Pancreas (tissue), 10 donors: ENCODE data around the gene FAM114A1. TPM values are rescaled to one million over a fixed set of nuclear protein-coding genes. Genes with fewer than 3 reads are reported as not detected.

Experiments
- ATAC-seq, 4 donors: fragments of 200-7000 bp; cut with Tn5 transposase; one replicate each; pipeline versions ENCODE4 v1.8.0 to v1.9.1; 2020; ENCODE audit warnings: mild to moderate bottlenecking in 4 of 4, moderate library complexity in 4 of 4
- DNase-seq, 6 donors: peaks; one replicate each; pipeline ENCODE4 v3.0.0-alpha.2; 2020
- FAIRE-seq: peaks from 2 replicates; lab custom pipeline; 2012; peaks lifted over from hg19 to GRCh38; lab: Jason Lieb, UNC
- H3K27ac ChIP-seq, 4 donors: fragments of 200-600 bp; sonication (generic); 1 replicate in 3 of 4; 2 replicates in 1 of 4; pipeline versions ENCODE4 v1.5.0 to v1.8.0; 2020
- H3K27me3 ChIP-seq, 4 donors: fragments of 200-600 bp; one replicate each; pipeline ENCODE4 v1.8.0; 2021
- H3K36me3 ChIP-seq, 3 donors: fragments of 200-600 bp; sonication (generic) in 1 of 3; one replicate each; pipeline versions ENCODE4 v1.5.0 to v1.8.0; 2020 to 2021
- H3K4me1 ChIP-seq, 3 donors: fragments of 200-600 bp; one replicate each; pipeline ENCODE4 v1.8.0; 2021
- H3K4me3 ChIP-seq, 4 donors: fragments of 200-600 bp; sonication (generic) in 2 of 4; one replicate each; pipeline versions ENCODE4 v1.5.0 to v1.8.0; 2020 to 2021
- H3K9me3 ChIP-seq, 4 donors: fragments of 200-600 bp; one replicate each; pipeline ENCODE4 v1.8.0; 2021
- WGBS, 2 donors: extraction: QIAGEN DNeasy Blood & Tissue Kit; methylation state at CpG; one replicate each; pipeline ENCODE4 v1.1.7; 2013; 5-methylcytosine and 5-hydroxymethylcytosine counted together
- intact Hi-C, 3 donors: fragments of 100-400 bp; cut with DNase I; formaldehyde crosslinking; loops; one replicate each; pipeline versions ENCODE4 v1.11.1 to v1.14.2; 2022
- polyA plus RNA-seq, 2 donors: library from polyadenylated mRNA; stranded (reverse); fragments of 200-250 nt; gene quantifications; one replicate each; pipeline ENCODE4 v1.2.3, GENCODE V29; 2013
- total RNA-seq, 6 donors: library from RNA; stranded (reverse); fragmentation: NEBNext Ultra II Directional in 4 of 6; extraction: Animal tissue kit (Norgen Biotek cat#: 25700) in 4 of 6; gene quantifications; one replicate each; pipeline versions ENCODE4 v1.2.1 to v1.2.4, GENCODE V29; 2021 to 2023
- TF ChIP-seq, protein P1 (sequence below), 4 donors: fragments of 200-600 bp; sonication (generic) in 3 of 4; IDR thresholded peaks; one replicate each; pipeline versions ENCODE4 v1.5.0 to v1.8.0; 2021; ENCODE audit warnings: antibody characterized with exemption in 4 of 4
- donor health status: healthy with polysubstance abuse.
- donor health status: DM: no; HTN: no; CAD: no; lungs with moderate emphysema.
- donor health status: DM: no; HTN: no; CAD: no.
- donor health status: control.
- donor health status: control.
- donor health status: Bipolar disorder and iron deficiency.
- donor health status: DM: yes; HTN: yes; CAD: no.
- donor health status: DM: no; HTN: no; CAD: no.
- donor health status: DM: no; HTN: no; CAD: no.
- donor health status: DM: yes; HTN: yes; CAD: no.

FAM114A1 gene
- total and polyA plus RNA-seq, 8 donors: 8.0 to 42.8 (median 20.3) TPM

DNA sequence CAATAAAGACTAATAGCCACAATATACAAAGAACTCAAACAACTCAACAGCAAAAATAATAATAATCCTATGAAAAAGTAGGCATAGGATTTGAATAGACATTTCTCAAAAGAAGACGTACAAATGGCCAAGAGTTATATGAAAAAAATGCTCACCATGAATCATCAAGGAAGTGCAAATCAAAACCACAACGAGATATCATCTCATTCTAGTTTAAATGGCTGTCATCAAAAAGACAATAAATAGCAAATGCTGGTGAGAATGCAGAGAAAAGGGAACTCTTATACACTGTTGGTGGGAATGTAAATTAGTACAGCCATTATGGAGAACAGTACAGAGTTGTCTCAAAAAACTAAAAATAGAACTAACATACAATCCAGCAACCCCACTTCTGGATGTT, 29.8 kb upstream of the FAM114A1 start:
- ATAC-seq: no peak

DNA sequence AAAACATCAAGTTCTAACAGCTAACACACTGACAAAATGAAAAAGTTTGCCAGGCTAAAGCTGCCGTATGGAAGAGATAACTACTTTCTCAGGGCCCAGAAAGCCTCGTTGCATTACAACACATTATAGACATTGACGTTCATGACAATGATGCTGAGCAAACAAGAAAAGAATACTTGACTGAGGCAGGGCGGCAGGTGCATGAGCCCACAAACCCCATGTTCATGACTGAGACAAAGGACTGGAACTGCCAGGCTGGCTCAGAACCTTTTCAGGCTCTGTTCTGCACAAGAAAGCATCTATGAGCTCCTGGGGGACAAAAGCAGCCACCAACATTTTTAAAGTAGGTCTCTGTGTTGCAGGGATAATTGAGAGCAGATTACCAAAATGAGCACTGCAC, 24.6 kb upstream of the FAM114A1 start:
- WGBS, 2 donors: 54 to 58% methylated on average over 4 of the region's 4 CpGs
- no peak for FAIRE-seq

More for the DNA sequence above, 29.8 kb upstream of the FAM114A1 start:
- 73 to 83% methylated on average over 2 of the region's 2 CpGs for WGBS, 2 donors
- intact Hi-C loops: no loop called here
- no peak for DNase-seq
- no peaks in the 10 kb centered on the region for H3K27me3 ChIP-seq
- H3K4me3 ChIP-seq: no peak overlapping the region
- H3K27ac ChIP-seq: no peak overlapping the region
- H3K4me1 ChIP-seq: no peaks in the 10 kb centered on the region
- no peak for FAIRE-seq
- no peaks in the 10 kb centered on the region for H3K9me3 ChIP-seq
- TF ChIP-seq, protein P1, sequence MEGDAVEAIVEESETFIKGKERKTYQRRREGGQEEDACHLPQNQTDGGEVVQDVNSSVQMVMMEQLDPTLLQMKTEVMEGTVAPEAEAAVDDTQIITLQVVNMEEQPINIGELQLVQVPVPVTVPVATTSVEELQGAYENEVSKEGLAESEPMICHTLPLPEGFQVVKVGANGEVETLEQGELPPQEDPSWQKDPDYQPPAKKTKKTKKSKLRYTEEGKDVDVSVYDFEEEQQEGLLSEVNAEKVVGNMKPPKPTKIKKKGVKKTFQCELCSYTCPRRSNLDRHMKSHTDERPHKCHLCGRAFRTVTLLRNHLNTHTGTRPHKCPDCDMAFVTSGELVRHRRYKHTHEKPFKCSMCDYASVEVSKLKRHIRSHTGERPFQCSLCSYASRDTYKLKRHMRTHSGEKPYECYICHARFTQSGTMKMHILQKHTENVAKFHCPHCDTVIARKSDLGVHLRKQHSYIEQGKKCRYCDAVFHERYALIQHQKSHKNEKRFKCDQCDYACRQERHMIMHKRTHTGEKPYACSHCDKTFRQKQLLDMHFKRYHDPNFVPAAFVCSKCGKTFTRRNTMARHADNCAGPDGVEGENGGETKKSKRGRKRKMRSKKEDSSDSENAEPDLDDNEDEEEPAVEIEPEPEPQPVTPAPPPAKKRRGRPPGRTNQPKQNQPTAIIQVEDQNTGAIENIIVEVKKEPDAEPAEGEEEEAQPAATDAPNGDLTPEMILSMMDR (IDR thresholded peaks at IDR 0.05): no peak
- H3K36me3 ChIP-seq: no peaks in the 10 kb centered on the region

DNA sequence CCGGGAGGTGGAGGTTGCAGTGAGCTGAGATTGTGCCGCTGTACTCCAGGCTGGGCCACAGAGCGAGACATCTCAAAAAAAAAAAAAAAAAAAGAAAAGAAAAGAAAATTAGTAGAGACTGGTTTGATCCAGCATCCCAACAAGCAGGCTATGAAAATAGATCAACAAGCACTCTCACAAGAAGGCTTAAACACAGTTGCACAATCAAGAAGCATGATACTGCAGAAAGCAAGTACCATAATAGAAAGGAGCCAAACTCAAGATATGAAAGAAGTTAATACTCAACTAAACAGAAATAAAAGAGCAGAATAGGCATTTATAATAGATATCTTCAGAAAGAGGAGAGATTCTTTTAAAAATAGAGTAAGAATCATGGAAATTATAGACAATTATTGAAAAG, 21.6 kb upstream of the FAM114A1 start:
- H3K4me1 ChIP-seq: no peaks in the 10 kb centered on the region
- intact Hi-C loops: loop anchor here in 1 of 3 donors (10.0 kb wide), 1 partner anchor 81 kb away; no protein-coding TSS in a partner anchor
- no peaks in the 10 kb centered on the region for H3K36me3 ChIP-seq
- FAIRE-seq: no peak
- H3K9me3 ChIP-seq: no peaks in the 10 kb centered on the region
- WGBS, 2 donors: 97 to 100% methylated on average over 3 of the region's 3 CpGs
- TF ChIP-seq, protein P1 (IDR thresholded peaks at IDR 0.05): no peak
- H3K27me3 ChIP-seq: no peaks in the 10 kb centered on the region
- H3K27ac ChIP-seq: no peak overlapping the region
- no peak for DNase-seq
- no peak overlapping the region for H3K4me3 ChIP-seq
- no peak for ATAC-seq

More for the DNA sequence above, 24.6 kb upstream of the FAM114A1 start:
- Histone ChIP-seq H3K4me3 (no peak overlapping the region), H3K36me3 (no peaks in the 10 kb centered on the region), H3K27me3 (no peaks in the 10 kb centered on the region), H3K9me3 (no peaks in the 10 kb centered on the region), H3K4me1 (no peaks in the 10 kb centered on the region), H3K27ac (no peak overlapping the region)
- ATAC-seq (no peak), DNase-seq (no peak)
- TF ChIP-seq, protein P1 (IDR thresholded peaks at IDR 0.05): no peak
- intact Hi-C loops: loop anchor here in 1 of 3 donors (10.0 kb wide), 1 partner anchor 78 kb away; no protein-coding TSS in a partner anchor

DNA sequence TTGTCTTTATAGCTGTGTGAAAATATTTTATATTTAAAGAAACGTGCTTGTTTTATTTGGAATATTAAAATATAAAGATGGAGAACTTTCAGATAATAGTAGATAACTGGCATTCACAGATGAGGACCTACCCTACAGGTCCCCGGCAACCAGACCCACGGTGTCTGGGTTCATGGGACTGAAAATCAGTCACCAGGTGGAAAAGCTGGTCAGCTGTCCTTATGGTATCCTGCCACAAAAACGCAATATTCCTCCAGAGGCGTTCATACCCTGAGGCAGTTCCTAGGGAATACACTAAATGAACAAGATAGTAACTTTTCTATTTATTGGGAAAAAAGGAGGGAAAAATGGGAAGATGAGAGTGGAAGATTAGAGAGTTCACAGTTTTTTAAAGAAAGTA, 12.1 kb upstream of the FAM114A1 start:
- no peak overlapping the region for H3K4me3 ChIP-seq
- no peaks in the 10 kb centered on the region for H3K9me3 ChIP-seq
- H3K27ac ChIP-seq: peak overlapping the region in 1 of 4 donors; percentile 15
- 71 to 88% methylated on average over 5 of the region's 5 CpGs for WGBS, 2 donors
- H3K36me3 ChIP-seq: no peaks in the 10 kb centered on the region
- FAIRE-seq (no peak), ATAC-seq (no peak), DNase-seq (no peak)
- intact Hi-C loops: no loop called here
- H3K4me1 ChIP-seq: peaks cover 0 to 4% (median 0%) of the 10 kb centered on the region in 3 donors
- TF ChIP-seq, protein P1 (IDR thresholded peaks at IDR 0.05): no peak
- H3K27me3 ChIP-seq: no peaks in the 10 kb centered on the region

DNA sequence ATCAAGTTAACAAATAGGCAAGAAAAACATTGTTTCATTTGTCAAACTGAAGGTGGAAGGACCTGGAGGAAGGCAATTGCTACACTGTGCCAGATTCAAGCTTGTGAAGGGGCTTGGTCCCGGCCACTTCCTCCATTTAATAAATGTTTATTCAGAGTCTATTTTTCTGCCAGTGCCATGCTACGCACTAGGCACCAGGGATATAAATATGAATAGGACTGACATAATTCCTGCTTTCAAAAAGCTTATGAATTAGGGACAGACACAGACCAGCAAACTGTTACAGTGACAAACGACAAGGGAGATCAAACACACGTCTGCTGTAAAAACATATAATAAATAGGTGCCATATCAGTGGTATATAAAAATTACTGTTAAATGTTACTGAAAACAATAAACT, 11.6 kb upstream of the FAM114A1 start:
- no peaks in the 10 kb centered on the region for H3K36me3 ChIP-seq
- H3K4me3 ChIP-seq: peak overlapping the region in 1 of 4 donors; percentile 28
- peak overlapping the region in 2 of 4 donors; percentile 15 to 60 for H3K27ac ChIP-seq
- intact Hi-C loops: no loop called here
- no peaks in the 10 kb centered on the region for H3K27me3 ChIP-seq
- FAIRE-seq (no peak), ATAC-seq (peak in 3 of 4 donors; percentile 61 to 76 (median 63)), DNase-seq (no peak)
- WGBS, 2 donors: 52 to 59% methylated on average over 4 of the region's 4 CpGs
- H3K4me1 ChIP-seq: peaks cover 0 to 4% (median 0%) of the 10 kb centered on the region in 3 donors
- TF ChIP-seq, protein P1 (IDR thresholded peaks at IDR 0.05): no peak
- H3K9me3 ChIP-seq: no peaks in the 10 kb centered on the region
